Stomach smooth muscle (tissue), 2 donors: ENCODE data around the gene AK9.
"Not testable (repeated sequence)": the region's sequence is repeated elsewhere in the genome, so short reads cannot be mapped to it uniquely, and the experiment has no call there.

Source experiments
- H3K27ac ChIP-seq: one replicate; pipeline ENCODE4 v1.7.0; 2013; ENCODE audit warnings: mild to moderate bottlenecking, low read length, inconsistent platforms
- H3K27me3 ChIP-seq, 2 donors: one replicate each; pipeline ENCODE4 v1.7.0; 2013; ENCODE audit warnings: low read length in 2 of 2; ENCODE audit not compliant: insufficient read depth in 2 of 2, control insufficient read depth in 1 of 2
- H3K36me3 ChIP-seq, 2 donors: one replicate each; pipeline ENCODE4 v1.7.0; 2013; ENCODE audit warnings: low read length in 2 of 2; ENCODE audit not compliant: control insufficient read depth in 2 of 2, insufficient read depth in 2 of 2
- H3K4me1 ChIP-seq: one replicate; pipeline ENCODE4 v1.7.0; 2013; ENCODE audit warnings: low read length; ENCODE audit not compliant: control insufficient read depth, insufficient read depth
- H3K4me3 ChIP-seq, 2 donors: one replicate each; pipeline ENCODE4 v1.7.0; 2013; ENCODE audit warnings: low read length in 2 of 2
- H3K9ac ChIP-seq, 2 donors: one replicate each; pipeline ENCODE4 v1.7.0; 2013; ENCODE audit warnings: low read length in 2 of 2, mild to moderate bottlenecking in 1 of 2
- H3K9me3 ChIP-seq, 2 donors: one replicate each; pipeline ENCODE4 v1.7.0; 2013; ENCODE audit warnings: low read length in 2 of 2; ENCODE audit not compliant: control insufficient read depth in 2 of 2
- donor health status: healthy.
- donor health status: Pancreatic carcinoma.

Gene AK9

GRCh38 chr6:109718991-109719390 is 28.0 kb upstream of the AK9 start:
- Histone ChIP-seq H3K27me3 (no peaks in the 10 kb centered on the region), H3K4me3 (no peak overlapping the region), H3K36me3 (peaks cover 4 to 5% of the 10 kb centered on the region in 2 donors), H3K9ac (no peak overlapping the region), H3K9me3 (no peaks in the 10 kb centered on the region), H3K4me1 (no peaks in the 10 kb centered on the region), H3K27ac (no peak overlapping the region)

- no peaks in the 10 kb centered on the region for H3K27me3 ChIP-seq
- no peaks in the 10 kb centered on the region for H3K9me3 ChIP-seq
- H3K4me1 ChIP-seq = no peaks in the 10 kb centered on the region
- no peak overlapping the region for H3K4me3 ChIP-seq
- H3K27ac ChIP-seq = no peak overlapping the region
- no peak overlapping the region for H3K9ac ChIP-seq
- H3K36me3 ChIP-seq = peaks cover 4 to 5% of the 10 kb centered on the region in 2 donors
These were observed 27.0 kb upstream of the AK9 start for GRCh38 chr6:109717971-109718370.

DNA sequence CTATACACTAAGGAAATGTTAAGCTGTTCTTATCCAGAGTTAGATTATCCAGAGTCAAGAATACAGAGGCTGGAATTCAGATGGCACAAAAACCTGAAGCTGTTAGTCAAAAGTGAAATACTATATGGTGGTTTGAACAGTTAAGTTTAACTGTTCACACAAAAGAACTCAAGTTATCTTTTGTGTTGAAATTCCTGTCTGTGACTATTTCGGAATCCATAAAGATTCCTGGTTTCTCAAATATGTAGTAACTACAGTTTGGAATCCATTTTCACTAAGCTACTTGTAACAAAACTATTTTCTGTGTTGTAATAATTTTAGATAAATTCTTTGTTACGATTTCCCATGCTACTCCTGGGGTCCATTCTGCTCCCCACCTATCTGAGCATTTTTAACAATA is 24.6 kb upstream of the AK9 start:
- Histone ChIP-seq H3K4me3 (no peak overlapping the region), H3K27ac (no peak overlapping the region), H3K9ac (no peak overlapping the region), H3K4me1 (no peaks in the 10 kb centered on the region), H3K36me3 (peaks cover 4 to 5% of the 10 kb centered on the region in 2 donors), H3K9me3 (no peaks in the 10 kb centered on the region), H3K27me3 (no peaks in the 10 kb centered on the region)

- H3K9me3 ChIP-seq = no peaks in the 10 kb centered on the region
- no peak overlapping the region for H3K4me3 ChIP-seq
- no peak overlapping the region for H3K9ac ChIP-seq
- no peaks in the 10 kb centered on the region for H3K27me3 ChIP-seq
- no peaks in the 10 kb centered on the region for H3K4me1 ChIP-seq
- H3K27ac ChIP-seq = no peak overlapping the region
- H3K36me3 ChIP-seq = peaks cover 4 to 5% of the 10 kb centered on the region in 2 donors
These were observed 23.6 kb upstream of the AK9 start for GRCh38 chr6:109714611-109715010.

DNA sequence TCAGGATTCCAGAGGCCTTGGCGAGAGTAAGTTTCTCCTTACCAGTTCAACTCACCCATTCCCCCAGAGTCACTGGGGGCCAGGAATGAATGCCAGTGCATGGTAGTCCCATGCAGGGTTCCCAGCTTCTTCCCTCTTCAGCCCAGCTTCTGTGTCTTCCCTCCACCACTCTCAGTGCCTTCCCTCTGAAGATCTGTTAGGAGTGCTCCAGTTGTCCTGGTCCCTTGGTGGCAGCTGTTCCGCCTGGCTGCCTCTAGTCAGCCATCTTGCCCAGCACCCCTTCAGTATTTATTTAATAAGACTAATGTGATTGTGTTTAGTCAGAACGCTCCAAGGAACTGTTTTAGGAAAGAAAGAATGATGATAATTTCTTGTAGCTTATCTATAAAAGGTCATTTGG is 23.2 kb upstream of the AK9 start:
- no peaks in the 10 kb centered on the region for H3K27me3 ChIP-seq
- no peaks in the 10 kb centered on the region for H3K9me3 ChIP-seq
- no peaks in the 10 kb centered on the region for H3K4me1 ChIP-seq
- peaks cover 4 to 5% of the 10 kb centered on the region in 2 donors for H3K36me3 ChIP-seq
- H3K27ac ChIP-seq = no peak overlapping the region
- H3K9ac ChIP-seq = no peak overlapping the region
- no peak overlapping the region for H3K4me3 ChIP-seq

DNA sequence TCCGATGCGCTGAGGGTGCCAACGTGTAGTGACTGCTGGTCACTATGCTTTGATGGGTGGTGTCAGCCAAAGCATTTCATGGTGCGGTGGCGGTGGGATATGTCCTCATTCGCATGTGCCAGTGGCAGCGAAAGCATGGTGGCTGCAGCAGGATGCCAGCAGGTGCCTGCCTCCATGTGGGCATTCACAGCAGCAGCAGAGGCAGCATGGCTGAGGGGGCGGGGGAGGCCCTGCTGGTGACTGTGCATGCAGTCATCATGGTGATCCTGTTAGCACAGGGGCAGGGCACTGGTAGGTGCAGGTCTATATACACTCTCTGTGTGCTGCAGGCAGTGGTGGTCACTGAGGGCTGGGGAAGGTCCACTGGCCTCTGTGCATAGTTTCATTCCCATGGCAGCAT is 22.1 kb upstream of the AK9 start:
- H3K9me3 ChIP-seq = no peaks in the 10 kb centered on the region
- no peaks in the 10 kb centered on the region for H3K27me3 ChIP-seq
- no peak overlapping the region for H3K27ac ChIP-seq
- peaks cover 4% of the 10 kb centered on the region in 2 donors for H3K36me3 ChIP-seq
- H3K4me3 ChIP-seq = no peak overlapping the region
- no peak overlapping the region for H3K9ac ChIP-seq
- no peaks in the 10 kb centered on the region for H3K4me1 ChIP-seq

GRCh38 chr6:109708099-109708498 is 17.1 kb upstream of the AK9 start:
- H3K4me3 ChIP-seq, H3K27ac ChIP-seq, H3K9me3 ChIP-seq, H3K27me3 ChIP-seq, H3K9ac ChIP-seq, H3K36me3 ChIP-seq, H3K4me1 ChIP-seq: not testable (repeated sequence)

- Histone ChIP-seq H3K4me3 (no peak overlapping the region), H3K4me1 (no peaks in the 10 kb centered on the region), H3K9ac (no peak overlapping the region), H3K36me3 (no peaks in the 10 kb centered on the region), H3K9me3 (no peaks in the 10 kb centered on the region), H3K27ac (no peak overlapping the region), H3K27me3 (no peaks in the 10 kb centered on the region)
These were observed 15.5 kb upstream of the AK9 start for GRCh38 chr6:109706513-109706912.

GRCh38 chr6:109705258-109705657 is 14.3 kb upstream of the AK9 start:
- H3K27me3 ChIP-seq = no peaks in the 10 kb centered on the region
- H3K36me3 ChIP-seq = no peaks in the 10 kb centered on the region
- H3K9me3 ChIP-seq = no peaks in the 10 kb centered on the region
- H3K4me3 ChIP-seq = no peak overlapping the region
- H3K27ac ChIP-seq = no peak overlapping the region
- H3K9ac ChIP-seq = no peak overlapping the region
- H3K4me1 ChIP-seq = no peaks in the 10 kb centered on the region

GRCh38 chr6:109702791-109703190 is 11.8 kb upstream of the AK9 start:
- Histone ChIP-seq H3K9ac (no peak overlapping the region), H3K4me1 (no peaks in the 10 kb centered on the region), H3K9me3 (no peaks in the 10 kb centered on the region), H3K36me3 (no peaks in the 10 kb centered on the region), H3K4me3 (no peak overlapping the region), H3K27me3 (no peaks in the 10 kb centered on the region), H3K27ac (no peak overlapping the region)

GRCh38 chr6:109701774-109702173 is 10.8 kb upstream of the AK9 start:
- H3K4me1 ChIP-seq = no peaks in the 10 kb centered on the region
- H3K9ac ChIP-seq = no peak overlapping the region
- H3K4me3 ChIP-seq = no peak overlapping the region
- no peaks in the 10 kb centered on the region for H3K27me3 ChIP-seq
- H3K9me3 ChIP-seq = no peaks in the 10 kb centered on the region
- H3K36me3 ChIP-seq = no peaks in the 10 kb centered on the region
- H3K27ac ChIP-seq = no peak overlapping the region

GRCh38 chr6:109701221-109701620 is 10.2 kb upstream of the AK9 start:
- H3K27me3 ChIP-seq = no peaks in the 10 kb centered on the region
- no peak overlapping the region for H3K4me3 ChIP-seq
- H3K4me1 ChIP-seq = no peaks in the 10 kb centered on the region
- no peak overlapping the region for H3K9ac ChIP-seq
- no peaks in the 10 kb centered on the region for H3K9me3 ChIP-seq
- H3K36me3 ChIP-seq = no peaks in the 10 kb centered on the region
- H3K27ac ChIP-seq = no peak overlapping the region
